NCI-H510A treated with DMSO at 0.1 percent for 48 hours (cell line): ENCODE results near the gene RIC1.
"Not testable (repeated sequence)": the region's sequence is repeated elsewhere in the genome, so short reads cannot be mapped to it uniquely, and the experiment has no call there.

Experiments used
- DNase-seq: peaks from one replicate; lab custom pipeline; 2025; lab: John Stamatoyannopoulos, UW

Gene RIC1

DNA sequence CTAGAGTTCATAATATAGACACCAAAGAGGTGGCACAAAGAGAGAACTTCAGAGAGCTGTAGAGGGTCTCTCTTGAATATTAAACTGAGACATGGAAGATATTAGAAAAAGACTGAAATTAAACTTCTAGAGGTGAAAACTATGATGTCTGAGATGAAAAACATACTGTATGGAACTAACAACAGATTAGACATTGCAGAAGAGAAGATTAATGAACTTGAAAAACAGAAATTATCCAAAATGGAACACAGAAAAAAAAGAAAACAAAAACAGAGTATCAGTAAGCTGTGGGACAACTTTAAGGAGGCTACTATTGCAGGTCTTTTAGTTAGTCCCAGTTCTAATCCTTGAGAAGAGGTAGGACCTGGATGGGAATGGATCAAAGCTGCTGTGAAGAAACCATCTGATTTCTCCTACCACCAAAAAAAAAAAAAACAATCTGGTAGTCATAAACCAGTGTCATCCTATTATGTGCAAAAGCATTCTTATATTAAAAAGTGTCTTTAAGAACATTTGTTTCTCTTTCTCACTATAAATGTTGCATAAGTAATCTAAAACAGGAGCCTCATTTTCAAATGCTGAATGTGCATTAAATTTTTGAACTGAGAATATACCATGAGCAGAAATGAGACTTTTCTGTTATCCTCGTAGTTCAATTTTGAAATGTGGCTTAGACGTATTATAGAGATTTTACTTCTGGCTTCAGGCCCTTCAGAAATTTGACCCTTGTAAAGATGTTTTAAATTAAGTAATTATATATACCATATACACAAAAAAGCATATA is 107.8 kb downstream of the RIC1 start:
- no peak for DNase-seq

DNA sequence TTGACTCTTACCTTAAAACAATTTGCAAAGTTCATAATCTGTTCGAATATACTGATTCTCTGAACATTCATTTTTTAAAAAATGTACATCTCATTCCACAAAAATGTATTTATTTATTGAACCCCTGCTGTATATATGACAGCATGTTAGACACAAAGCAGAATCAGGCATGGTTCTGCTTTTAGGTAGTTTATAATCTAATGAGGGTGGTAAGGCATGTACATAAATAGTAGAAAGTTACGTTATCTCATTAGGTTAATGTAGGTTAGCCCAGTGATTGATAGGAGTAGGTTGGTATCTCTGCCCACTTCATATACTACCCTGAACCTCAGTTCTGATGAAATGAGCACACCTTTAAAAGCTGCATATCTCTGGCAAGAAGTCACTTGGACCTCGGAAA is 114.2 kb downstream of the RIC1 start:
- DNase-seq, result no peak

DNA sequence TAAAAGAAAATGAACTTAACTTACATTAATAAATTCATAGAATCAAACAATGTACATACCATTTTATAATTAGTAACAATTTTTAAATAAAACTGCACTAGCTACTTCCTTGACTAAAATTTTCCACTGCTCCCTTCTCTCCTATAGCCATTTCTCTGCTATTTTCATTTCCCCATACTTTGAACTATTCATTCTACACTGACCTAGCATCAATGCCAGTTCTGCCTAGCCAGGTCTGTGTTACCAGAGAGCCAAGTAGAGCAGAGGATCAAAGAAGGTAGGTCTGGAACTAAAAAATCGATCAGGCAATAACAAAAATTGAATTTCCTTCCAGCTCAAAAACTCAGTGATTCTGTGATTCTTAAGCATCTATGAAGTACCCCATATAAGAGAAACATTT is 119.5 kb downstream of the RIC1 start:
- DNase-seq, result no peak

DNA sequence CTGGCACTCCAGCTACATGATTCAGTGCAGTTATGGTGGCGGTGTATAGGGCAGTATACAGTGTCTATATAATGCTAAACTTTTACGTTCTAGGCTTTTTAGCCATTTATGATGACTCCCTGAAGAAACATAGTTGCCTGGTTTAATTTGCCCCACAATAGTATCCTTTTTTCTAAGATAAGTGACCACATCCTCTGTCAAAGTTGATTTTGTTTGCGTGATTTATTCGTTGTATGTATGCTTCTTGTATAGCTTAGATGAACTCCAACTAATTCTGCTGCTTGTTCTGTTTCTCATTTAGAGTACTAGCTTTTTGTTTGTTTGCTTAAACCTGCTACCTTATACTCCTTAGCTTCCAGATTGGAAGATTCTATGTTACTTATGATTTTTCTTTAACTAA is 120.4 kb downstream of the RIC1 start:
- no peak for DNase-seq

- no peak for DNase-seq
Measured at GRCh38 chr9:5750569-5750968, 121.7 kb downstream of the RIC1 start.

DNA sequence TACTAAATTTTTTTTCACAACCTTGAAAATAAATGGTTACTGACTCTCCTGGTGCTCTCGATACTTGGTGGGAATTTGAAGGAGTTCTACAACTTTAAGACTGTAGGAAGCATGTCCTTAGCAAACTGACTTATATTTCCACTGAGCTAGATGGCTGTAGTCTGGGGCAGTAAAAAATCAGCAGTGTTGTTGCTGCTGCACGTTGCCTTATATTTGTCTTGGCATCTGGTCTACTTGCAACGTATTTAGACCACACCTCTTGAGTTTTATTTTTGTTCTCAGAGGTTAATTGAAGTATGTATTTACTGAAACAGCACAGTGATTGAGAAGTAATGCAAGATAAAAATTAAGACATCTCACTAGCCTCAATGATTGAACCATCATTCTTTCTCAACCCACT is 127.7 kb downstream of the RIC1 start:
- DNase-seq, result no peak

GRCh38 chr9:5760338-5760737 is 131.4 kb downstream of the RIC1 start:
- DNase-seq, result no peak

GRCh38 chr9:5762421-5762820 is 133.5 kb downstream of the RIC1 start:
- no peak for DNase-seq

DNA sequence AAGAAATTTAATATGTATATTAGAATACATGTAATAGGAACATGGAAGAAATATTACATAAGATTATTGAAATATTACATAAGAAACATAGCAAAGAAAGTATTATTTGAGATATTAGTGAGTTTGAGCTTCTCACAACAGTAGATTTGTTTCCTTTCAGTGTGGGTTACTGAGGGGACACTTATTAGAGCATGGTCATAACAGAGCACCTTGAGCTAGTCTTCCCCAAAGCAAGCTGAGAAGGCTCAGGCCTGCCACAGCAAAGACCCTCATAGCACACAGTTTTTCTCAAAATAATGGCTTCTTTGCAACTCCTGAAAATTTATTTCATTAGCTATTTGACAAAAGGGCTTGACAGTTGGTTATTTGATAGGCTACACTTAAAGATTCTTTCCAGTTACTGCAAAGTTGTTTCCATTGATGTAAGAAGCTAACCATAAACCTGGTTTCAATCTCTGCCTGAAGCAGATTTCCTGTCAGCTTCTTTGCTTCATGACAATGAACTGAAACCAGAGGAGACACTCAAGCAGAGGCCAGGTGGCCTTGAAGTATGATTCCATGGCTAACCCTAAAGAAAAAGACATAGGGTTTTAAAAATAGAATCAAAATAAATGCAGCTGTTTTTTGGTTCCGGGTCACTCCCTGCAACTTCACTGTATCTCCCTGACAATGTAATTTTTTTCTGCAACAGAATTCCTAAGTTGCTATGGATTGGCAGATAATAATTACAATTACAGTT is 135.4 kb downstream of the RIC1 start:
- DNase-seq, result no peak

DNA sequence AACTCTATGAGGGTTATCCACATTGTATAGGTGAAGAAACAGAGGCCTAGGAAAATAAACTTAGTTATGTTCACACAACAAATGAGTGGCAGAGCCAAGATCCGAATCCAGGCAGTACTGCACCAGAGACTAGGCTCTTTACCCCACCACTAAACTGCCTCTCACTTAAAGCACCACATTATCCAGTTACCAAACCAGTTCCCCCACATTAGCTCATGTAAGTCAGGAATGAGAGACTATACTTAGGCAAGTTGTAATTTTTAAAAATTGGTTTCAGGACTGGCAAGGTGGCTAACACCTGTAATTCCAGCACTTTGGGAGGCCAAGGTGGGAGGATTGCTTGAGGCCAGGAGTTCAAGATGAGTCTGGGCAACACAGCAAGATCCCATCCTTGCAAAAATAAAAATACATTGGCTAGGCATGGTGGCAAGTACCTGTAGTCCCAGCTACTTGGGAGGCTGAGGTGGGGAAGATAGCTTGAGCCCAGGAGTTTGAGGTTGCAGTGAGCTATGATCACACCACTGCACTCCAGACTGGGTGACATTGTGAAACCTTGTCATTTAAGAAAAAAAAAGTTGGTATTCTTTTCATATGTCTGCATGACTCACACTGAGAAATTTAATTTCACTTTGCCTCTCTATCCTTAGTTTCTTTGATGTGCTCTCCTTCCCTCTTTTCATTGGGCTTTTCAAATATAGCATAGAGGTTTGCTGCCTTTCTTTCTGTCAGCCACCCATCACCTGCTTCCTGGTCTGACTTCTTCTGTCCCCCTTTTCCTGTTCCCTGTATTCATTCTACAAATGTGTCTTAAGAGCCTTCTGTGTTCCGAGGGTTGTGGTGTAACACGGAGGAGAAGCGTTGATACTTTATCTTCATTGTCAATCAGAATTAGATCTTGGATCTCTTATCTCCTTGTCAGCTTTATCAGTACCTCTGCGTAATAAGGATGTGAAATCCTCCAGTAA is 139.3 kb downstream of the RIC1 start:
- DNase-seq, result no peak

GRCh38 chr9:5773324-5773999 is 144.6 kb downstream of the RIC1 start:
- no peak for DNase-seq

DNA sequence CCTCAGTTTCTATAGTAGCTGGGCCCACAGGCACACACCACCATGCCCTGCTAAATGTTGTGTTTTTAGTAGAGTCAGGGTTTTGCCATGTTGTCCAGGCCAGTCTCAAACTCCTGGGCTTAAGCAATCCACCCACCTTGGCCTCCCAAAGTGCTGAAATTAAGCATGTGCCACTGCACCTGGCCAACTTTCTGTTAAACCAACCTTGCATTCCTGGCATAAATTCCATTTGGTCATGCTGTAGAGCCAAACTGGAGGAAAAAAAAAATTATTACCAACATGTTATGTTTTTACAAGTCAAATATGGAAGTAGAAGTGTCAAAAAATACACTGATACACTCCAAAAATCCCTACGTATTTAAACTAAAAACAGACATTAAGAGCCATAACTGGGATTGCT is 149.9 kb downstream of the RIC1 start:
- no peak for DNase-seq

DNA sequence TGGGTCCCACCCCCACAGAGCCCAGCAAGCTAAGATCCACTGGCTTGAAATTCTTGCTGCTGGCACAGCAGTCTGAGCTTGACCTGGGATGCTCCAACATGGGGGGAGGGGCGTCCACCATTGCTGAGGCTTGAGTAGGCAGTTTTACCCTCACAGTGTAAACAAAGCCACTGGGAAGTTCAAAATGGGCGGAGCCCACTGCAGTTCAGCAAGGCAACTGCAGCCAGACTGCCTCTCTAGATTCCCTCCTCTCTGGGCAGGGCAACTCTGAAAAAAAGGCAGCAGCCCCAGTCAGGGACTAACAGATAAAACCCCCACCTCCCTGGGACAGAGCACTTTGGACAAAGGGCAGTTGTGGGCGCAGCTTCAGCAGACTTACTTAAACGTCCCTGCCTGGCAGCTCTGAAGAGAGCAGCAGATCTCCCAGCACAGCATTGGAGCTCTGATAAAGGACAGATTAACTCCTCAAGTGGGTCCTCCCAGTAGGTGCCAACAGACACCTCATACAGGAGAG is 150.9 kb downstream of the RIC1 start:
- DNase-seq, result not testable (repeated sequence)

DNA sequence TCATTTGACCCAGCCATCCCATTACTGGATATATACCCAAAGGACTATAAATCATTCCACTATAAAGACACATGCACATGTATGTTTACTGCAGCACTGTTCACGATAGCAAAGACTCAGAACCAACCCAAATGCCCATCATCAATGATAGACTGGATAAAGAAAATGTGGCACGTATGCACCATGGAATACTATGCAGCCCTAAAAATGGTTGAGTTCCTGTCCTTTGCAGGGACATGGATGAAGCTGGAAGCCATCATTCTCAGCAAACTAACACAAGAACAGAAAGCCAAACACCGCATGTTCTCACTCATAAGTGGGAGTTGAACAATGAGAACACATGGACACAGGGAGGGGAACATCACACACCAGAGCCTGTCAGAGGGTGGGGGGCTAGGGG is 154.5 kb downstream of the RIC1 start:
- DNase-seq, result not testable (repeated sequence)

DNA sequence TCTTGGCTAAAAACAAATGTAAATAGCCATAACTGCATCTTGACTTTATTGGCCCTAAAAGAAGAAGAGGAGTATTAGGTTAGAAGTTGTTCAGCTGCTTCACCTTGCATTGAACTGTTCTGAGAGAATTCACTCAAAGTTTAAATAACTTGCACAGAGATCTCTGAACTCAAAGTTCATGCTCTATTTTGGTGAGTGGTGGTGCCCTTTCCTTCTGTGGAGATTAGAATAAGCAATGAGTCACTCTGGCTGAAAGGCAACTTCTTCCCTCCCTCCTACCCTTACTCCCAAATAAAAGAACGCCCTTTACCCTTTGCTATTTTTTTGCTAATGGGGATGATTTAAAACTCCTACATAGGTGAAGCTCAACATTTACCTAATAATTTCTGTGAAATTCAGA is 155.1 kb downstream of the RIC1 start:
- no peak for DNase-seq

DNA sequence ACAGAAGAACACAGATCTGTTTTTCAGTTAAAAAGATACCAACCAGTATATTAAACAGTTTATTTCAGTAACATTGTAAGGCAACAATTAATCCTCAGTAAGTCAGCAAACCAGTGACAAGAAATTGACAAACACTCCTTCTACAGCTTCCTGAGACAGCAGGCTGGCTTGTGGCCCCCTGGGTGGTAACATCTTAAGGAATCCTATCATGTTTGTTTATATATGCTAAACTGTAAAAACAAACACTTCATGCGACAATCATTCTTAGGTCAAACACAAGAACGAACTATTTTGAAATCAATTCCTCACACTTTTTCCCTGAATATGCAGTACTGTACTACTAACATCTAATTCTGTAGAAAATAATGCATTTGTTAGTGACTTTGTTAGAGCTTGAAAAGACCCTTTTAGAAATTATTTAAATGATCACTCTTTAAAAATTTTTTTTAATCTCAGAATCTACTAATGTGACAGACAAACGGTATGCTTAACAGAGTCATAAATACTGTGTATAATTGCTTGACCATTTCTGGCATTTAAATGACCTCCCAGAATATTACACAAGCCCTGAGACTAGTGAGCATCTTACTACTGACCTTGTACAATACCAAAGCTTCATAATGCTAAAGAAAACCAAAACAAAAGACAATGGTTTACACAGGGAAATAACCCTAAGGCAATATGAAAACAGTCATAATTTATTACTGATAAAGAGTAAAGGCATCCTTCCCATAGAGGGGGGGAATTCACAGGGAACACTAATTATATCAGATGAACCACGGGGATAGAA is 155.8 kb downstream of the RIC1 start:
- DNase-seq, result no peak

DNA sequence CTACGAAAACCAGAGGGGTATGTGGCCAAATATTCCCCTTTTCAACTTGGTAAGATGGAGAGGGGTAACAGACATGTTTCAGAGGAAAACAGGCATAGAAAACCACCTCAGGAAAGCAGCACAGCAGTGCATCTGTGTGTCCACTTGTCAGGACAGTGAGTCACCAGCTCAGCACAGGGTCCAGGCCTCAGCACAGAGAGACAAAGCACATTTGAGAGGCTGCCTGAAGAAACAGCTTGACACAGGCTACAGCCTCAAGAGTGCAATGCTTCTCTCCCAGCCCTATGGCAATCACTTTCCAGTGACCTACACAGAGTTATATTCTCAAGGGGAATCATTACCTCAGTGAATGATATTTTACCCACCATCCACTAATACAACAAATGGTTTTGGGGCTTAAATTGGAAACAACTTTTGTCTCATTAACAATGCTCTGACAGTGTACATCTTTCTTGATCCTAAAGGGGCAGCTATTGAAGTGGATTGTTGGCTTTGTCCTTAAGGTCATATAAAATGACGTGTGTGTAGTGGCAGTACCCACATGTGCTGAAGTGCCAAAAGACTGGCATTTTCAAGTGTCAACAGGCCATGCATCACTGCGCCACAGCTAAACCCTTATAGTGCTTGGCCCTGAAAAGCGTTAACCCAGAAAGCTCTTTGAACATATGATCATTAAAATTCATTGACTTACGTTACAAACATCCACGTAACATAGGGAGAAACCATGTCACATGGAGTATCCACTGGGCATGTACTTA is 157.6 kb downstream of the RIC1 start:
- no peak for DNase-seq

DNA sequence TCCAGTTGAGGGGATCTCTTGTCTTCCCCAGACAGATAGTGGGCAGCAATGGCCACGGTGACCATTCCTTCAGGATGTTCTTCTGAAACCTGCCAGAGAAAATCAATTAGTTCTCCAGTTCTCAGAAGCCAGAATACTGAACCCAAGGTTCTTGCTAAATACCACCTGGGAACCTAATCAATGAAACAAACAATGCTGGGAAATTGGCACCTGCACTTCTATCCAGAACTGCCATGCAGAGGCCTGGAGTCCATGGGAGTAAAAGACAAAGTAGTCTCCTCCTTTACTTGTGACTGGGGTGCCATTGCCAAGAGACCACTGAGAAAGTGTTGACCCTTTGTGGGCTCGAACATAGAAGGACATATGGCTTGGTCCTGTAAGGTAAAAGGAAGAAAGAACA is 158.3 kb downstream of the RIC1 start:
- no peak for DNase-seq

- DNase-seq, result no peak
Measured at GRCh38 chr9:5787759-5788302, 158.9 kb downstream of the RIC1 start.

- DNase-seq, result no peak
Measured at GRCh38 chr9:5789489-5789888, 160.6 kb downstream of the RIC1 start.
